Dendritic cell treated with granulocyte-macrophage colony-stimulating factor and Interleukin-4, amounts not matched to agents 40 ng/mL and 50 ng/mL, for 4 days (primary cell): ENCODE results near the gene C11orf91.

ENCODE experiments used
- H3K27ac Mint-ChIP-seq: one replicate; pipeline ENCODE4 v1.8.0; 2022; ENCODE audit warnings: mild to moderate bottlenecking, mixed read lengths
- H3K27me3 Mint-ChIP-seq: one replicate; pipeline ENCODE4 v1.8.0; 2022; ENCODE audit warnings: mild to moderate bottlenecking, mixed read lengths
- H3K36me3 Mint-ChIP-seq: one replicate; pipeline ENCODE4 v1.8.0; 2022; ENCODE audit warnings: low read depth, mixed read lengths
- H3K4me1 Mint-ChIP-seq: one replicate; pipeline ENCODE4 v1.8.0; 2022; ENCODE audit warnings: low read depth, mixed read lengths
- H3K4me3 Mint-ChIP-seq: one replicate; pipeline ENCODE4 v1.8.0; 2022; ENCODE audit warnings: mild to moderate bottlenecking, moderate library complexity, mixed read lengths
- H3K9me3 Mint-ChIP-seq: one replicate; pipeline ENCODE4 v1.8.0; 2022; ENCODE audit warnings: mixed read lengths
- intact Hi-C: fragments of 100-400 bp; cut with micrococcal nuclease; formaldehyde crosslinking; loops from one replicate; pipeline ENCODE4 v1.15.0; 2022

The C11orf91 gene

DNA sequence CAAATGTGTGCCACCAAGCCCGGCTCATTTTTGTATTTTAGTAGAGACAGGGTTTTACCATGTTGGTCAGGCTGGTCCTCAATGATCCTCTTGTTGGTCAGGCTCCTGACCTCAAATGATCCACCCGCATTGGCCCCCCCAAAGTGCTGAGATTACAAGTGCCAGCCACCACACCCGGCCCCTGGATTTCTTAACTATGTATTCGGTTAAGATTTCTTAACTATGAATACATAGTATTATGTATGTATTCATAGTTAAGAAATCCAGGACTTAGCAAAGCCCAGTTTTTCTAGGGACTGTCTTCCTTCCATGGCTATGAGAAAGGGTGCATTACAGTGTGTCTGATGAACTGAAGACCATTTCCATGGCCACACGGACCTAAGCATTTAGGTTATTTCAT is 1.7 kb downstream of the C11orf91 start:
- H3K9me3 Mint-ChIP-seq = no peaks in the 10 kb centered on the region
- H3K27ac Mint-ChIP-seq = no peak overlapping the region
- H3K27me3 Mint-ChIP-seq = peaks cover 45% of the 10 kb centered on the region
- intact Hi-C loops = no loop called here
- peaks cover 41% of the 10 kb centered on the region for H3K4me1 Mint-ChIP-seq
- H3K4me3 Mint-ChIP-seq = no peak overlapping the region
- H3K36me3 Mint-ChIP-seq = no peaks in the 10 kb centered on the region

DNA sequence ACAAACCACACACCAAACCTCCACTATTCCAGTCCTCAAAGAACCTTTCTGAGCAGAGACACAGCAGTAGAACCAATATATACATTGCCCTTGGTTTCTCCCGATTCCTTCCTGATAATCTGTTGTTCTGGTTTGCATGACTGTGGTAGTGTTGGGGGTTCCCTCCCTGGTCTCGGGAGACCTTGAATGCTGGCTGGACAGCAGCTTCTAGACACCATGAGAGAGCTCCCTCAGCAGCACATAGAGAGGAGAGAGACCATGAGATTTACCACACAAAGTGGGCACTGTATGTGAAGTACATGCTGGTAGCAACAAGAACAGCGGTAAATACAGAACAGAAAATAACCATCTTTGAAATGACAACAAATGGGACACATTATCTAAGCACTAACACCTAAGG is 2.6 kb downstream of the C11orf91 start:
- no peaks in the 10 kb centered on the region for H3K36me3 Mint-ChIP-seq
- H3K9me3 Mint-ChIP-seq = no peaks in the 10 kb centered on the region
- no peak overlapping the region for H3K27ac Mint-ChIP-seq
- intact Hi-C loops = no loop called here
- H3K27me3 Mint-ChIP-seq = peaks cover 46% of the 10 kb centered on the region
- no peak overlapping the region for H3K4me3 Mint-ChIP-seq
- H3K4me1 Mint-ChIP-seq = peaks cover 41% of the 10 kb centered on the region

DNA sequence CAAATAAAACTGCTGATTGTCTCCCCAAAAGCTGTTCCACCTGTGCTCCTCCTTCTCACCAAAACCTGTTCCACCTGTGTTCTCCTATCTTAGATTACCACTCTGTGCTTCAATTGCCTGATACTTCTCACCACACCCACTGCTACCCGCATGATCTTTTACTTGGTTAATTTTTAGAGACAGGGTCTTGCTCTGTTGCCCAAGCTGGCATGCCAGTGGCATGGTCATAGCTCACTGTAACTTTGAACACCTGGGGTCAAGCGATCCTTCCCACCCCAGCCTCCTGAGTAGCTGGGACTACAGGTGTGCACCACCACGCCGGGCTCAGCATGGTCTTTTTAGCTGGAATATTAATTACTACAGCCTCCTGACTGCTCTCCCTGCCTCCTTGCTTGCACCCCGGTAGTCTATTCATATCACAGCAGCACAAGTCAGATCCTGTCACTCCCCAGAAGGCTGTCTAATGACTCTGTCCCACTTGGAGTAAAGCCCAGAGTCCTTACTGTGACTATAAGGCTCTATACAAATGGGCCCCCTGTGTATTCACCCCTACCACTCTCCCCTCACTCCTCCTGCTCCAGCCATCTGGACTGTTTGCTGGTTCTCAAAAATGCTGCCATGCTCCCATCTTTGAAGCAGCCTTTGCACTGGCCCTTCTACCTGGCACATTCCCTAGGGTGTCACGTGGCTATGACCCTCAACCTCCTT is 3.5 kb downstream of the C11orf91 start:
- intact Hi-C loops = no loop called here
- peaks cover 44% of the 10 kb centered on the region for H3K27me3 Mint-ChIP-seq

DNA sequence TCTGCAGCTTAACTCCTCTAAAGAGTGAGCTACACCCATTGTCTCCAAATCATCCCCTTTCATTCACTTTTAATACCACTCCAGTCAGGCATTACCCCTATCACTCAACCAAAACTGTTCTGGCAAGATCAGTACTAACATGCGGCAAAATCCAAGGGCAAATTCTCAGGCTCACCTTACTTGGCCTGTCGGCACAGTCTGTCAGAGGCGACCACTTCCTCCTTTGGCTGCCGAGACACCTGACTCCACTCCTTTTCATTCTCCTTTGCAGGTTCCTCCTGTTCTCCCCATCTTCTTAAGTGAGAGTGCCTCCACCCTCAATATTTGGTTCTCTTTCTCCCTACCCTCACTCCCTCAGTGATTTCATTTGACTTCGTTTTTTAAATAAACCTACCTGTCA is 4.2 kb downstream of the C11orf91 start:
- peaks cover 28% of the 10 kb centered on the region for H3K4me1 Mint-ChIP-seq
- H3K27me3 Mint-ChIP-seq = peaks cover 44% of the 10 kb centered on the region
- H3K36me3 Mint-ChIP-seq = no peaks in the 10 kb centered on the region
- intact Hi-C loops = no loop called here
- H3K4me3 Mint-ChIP-seq = no peak overlapping the region
- no peak overlapping the region for H3K27ac Mint-ChIP-seq
- H3K9me3 Mint-ChIP-seq = no peaks in the 10 kb centered on the region

More for the DNA sequence above, 3.5 kb downstream of the C11orf91 start:
- H3K36me3 Mint-ChIP-seq = no peaks in the 10 kb centered on the region
- no peak overlapping the region for H3K4me3 Mint-ChIP-seq
- H3K27ac Mint-ChIP-seq = no peak overlapping the region
- peaks cover 35% of the 10 kb centered on the region for H3K4me1 Mint-ChIP-seq
- H3K9me3 Mint-ChIP-seq = no peaks in the 10 kb centered on the region

DNA sequence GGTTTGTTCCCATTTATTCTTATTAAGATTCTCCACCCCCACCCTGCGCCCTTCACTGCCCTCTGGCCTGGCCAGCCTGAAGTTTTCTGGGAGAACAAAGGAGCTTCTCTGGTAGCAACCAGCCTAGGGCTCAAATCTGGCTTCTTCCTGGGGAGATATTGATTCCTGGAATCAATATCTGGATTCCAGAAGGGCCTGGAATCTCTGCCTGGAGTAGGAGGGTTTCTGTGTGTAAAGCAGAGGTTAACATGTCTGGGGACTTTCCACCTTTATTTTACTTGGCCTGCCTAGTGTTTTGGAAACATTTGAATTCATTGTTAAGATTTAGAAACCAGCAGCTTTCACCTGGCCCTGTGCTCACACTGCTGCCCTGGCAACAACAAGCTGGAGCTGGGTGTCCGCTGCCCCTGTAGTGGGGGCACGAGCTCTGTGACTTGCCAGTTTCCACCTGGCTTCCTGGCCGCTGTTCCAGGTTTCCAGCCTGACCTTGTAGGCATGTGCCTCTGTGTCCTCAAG is 5.5 kb downstream of the C11orf91 start:
- H3K27me3 Mint-ChIP-seq = peaks cover 43% of the 10 kb centered on the region
- peaks cover 25% of the 10 kb centered on the region for H3K4me1 Mint-ChIP-seq
- no peaks in the 10 kb centered on the region for H3K9me3 Mint-ChIP-seq
- intact Hi-C loops = no loop called here
- H3K27ac Mint-ChIP-seq = no peak overlapping the region
- H3K36me3 Mint-ChIP-seq = no peaks in the 10 kb centered on the region
- no peak overlapping the region for H3K4me3 Mint-ChIP-seq

DNA sequence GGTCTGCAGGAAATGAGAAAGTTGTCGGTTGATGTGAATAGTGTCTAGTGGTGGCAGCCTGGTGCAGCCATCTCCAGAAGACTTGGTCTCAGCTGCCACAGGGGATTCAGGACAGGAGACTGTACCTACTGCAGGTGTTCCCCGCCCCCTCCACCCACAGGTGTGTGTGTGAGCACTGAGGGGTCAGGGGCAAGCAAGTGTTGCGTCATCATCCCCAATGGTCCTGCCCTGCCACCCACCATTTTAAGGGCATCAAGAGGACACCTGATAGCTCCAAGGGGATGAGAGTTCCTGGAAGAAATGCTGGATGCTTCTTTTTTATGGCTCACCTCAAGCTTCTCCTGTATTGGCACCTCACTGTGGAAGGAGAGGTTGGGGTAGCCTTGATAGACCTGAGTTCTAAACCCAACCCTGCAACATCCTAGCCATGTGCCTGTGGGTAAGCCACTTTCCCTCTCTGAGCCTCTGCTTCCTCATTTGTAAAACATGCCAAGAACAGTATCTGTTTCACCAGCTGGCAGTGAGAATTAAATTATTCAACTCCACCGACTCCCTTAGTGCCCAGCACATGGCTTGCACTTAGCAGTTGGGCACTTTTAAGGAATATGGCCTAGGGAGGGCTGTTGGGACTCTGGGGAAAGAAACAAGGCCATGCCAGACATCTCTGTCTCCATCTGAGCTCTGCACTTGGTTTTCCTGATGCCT is 6.1 kb downstream of the C11orf91 start:
- intact Hi-C loops = no loop called here
- peaks cover 36% of the 10 kb centered on the region for H3K27me3 Mint-ChIP-seq
- no peak overlapping the region for H3K27ac Mint-ChIP-seq
- H3K9me3 Mint-ChIP-seq = no peaks in the 10 kb centered on the region
- no peak overlapping the region for H3K4me3 Mint-ChIP-seq
- peaks cover 24% of the 10 kb centered on the region for H3K4me1 Mint-ChIP-seq
- H3K36me3 Mint-ChIP-seq = no peaks in the 10 kb centered on the region

DNA sequence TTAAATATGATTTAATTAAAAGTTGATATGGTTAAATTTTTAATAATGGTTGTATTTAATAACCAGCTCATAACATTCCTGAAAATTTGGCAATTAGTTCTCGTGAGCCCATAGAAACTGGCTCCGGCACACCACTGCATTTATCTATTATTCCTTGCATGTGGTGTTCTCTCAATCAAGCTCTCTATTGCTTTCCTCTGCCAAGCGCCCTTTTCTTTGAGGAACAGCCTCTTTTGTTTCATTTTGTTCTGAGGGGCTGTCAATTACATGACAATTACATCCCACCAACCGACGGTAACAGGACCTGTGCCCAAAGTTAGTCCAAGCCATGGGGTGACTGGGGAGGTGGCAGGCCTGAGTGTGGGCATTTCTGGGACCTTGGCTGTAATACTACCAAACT is 8.1 kb downstream of the C11orf91 start:
- Mint-ChIP-seq H3K27ac (no peak overlapping the region), H3K4me1 (peaks cover 28% of the 10 kb centered on the region), H3K27me3 (peaks cover 26% of the 10 kb centered on the region), H3K4me3 (no peak overlapping the region), H3K9me3 (no peaks in the 10 kb centered on the region), H3K36me3 (no peaks in the 10 kb centered on the region)
- intact Hi-C loops = no loop called here

DNA sequence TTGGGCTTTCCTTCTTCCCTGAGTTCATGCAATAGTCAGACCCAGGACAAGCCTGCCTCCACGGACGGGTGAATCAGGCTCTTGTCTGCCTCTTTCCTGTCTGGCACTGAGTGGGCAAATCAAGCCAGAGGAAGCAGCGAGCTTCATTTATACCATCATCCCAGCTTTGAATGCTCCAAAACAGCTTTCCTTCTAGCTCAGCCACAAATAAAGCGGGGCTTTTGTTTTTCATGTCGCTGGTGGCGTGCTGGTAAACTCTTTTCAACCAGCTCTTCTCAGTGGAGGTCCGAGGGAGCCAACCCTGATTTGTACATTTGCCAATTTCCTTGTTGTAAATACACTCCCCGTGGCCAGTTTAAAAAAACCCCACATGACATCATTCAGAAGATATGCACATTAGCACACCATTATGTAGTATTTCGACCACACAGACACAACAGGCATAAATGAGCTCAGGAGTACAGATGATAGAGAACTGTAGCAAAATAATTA is 8.6 kb downstream of the C11orf91 start:
- Mint-ChIP-seq H3K4me3 (no peak overlapping the region), H3K36me3 (no peaks in the 10 kb centered on the region), H3K27ac (no peak overlapping the region), H3K9me3 (no peaks in the 10 kb centered on the region), H3K27me3 (peaks cover 21% of the 10 kb centered on the region), H3K4me1 (peaks cover 28% of the 10 kb centered on the region)
- intact Hi-C loops = no loop called here

DNA sequence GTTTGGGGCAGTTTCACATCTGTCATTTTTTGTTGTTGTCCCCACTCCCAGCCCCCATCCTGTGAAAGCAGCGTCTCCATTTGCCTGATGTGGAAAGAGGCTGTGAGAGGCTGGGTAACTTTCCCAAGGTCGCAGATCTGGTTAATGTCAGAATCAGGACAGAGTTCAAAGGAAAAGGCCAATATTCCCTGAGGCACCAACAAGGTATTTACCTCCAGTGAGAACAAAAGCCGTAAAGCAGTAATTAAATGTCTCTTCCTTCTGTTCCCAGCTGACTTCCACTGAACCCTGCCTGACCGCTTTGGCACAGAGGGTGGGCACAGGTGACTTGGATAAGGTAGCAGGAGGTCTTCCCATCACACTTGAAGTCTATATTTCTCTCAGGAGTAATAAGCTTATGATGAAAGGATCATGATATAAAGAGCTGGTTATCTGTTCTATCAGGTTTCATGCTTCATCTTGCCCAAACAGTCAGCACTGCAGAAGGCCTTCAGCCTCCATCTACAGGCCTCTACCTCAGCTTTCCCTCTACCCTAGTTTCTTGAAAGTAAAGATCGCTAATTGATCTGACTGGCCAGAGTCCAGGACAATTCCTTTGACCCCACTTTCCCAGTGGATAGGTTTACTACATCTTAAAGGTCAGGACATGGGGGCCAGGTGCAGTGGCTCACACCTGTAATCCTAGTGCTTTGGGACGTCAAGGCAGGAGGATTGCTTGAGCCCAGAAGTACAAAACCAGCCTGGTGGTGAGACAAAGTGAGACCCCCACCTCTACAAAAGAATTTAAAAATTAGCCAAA is 9.4 kb downstream of the C11orf91 start:
- intact Hi-C loops = no loop called here
- Mint-ChIP-seq H3K27ac (no peak overlapping the region), H3K9me3 (no peaks in the 10 kb centered on the region), H3K4me1 (peaks cover 21% of the 10 kb centered on the region), H3K36me3 (no peaks in the 10 kb centered on the region), H3K4me3 (no peak overlapping the region), H3K27me3 (peaks cover 16% of the 10 kb centered on the region)

DNA sequence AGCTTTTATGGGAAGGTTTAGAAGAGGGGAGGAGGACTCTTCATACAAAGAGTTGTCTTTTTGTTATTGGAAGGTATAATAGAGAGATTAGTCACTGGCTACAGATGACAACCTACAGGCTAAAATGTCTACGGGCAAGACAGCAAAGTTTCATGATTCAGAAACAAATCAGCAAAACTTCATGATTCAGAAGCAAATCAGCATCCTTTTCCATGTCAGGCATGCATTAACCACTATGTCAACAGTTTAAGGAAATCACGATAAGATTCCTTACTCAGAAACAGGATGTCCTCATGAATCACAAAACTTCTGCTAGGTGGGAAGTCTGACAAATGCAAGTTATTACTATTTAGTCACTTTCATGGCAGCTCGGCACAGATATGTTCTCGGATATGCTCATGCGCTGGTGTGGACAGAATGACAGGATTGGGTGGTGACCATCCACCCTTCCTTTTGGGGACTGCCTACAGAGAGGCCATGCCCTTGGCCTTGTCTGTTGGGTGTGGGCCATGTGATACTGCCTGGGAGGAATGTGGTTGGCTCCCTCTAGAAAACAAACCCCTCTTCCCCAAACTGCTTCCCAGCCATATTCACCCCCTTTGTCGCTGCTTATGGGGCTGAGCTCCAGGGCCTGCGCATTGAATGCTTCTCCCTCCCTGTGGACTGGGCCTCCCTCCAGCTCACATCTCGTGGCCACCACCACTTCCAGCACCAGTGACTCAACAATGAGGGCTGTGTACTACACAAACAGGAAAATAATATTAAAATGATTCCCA is 10.1 kb downstream of the C11orf91 start:
- Mint-ChIP-seq H3K27ac (no peak overlapping the region), H3K36me3 (no peaks in the 10 kb centered on the region), H3K4me3 (no peak overlapping the region), H3K9me3 (no peaks in the 10 kb centered on the region), H3K27me3 (peaks cover 10% of the 10 kb centered on the region), H3K4me1 (peaks cover 21% of the 10 kb centered on the region)
- intact Hi-C loops = no loop called here

DNA sequence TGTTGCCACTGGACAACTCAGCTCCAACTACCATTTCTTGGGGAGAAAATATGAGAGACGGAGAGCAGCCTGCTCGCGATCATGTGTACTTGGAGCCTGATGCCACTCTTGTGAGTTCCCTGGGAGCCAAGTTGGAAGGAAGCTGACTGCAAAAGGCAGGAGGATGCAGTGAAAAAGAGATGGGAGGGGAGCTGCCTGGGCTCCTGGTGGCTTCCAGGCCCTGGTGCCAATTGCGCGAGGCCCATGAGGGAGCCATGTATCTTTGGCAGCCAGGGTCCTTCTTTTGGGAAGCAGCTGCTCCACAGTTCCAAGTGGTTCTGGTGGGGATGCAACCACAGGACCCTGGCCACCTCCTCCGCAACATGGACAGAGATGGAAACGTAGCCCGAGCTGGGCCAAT is 11.1 kb downstream of the C11orf91 start:
- H3K27me3 Mint-ChIP-seq = peaks cover 7% of the 10 kb centered on the region
- H3K9me3 Mint-ChIP-seq = no peaks in the 10 kb centered on the region
- intact Hi-C loops = no loop called here
- no peak overlapping the region for H3K27ac Mint-ChIP-seq
- no peaks in the 10 kb centered on the region for H3K36me3 Mint-ChIP-seq
- peaks cover 21% of the 10 kb centered on the region for H3K4me1 Mint-ChIP-seq
- H3K4me3 Mint-ChIP-seq = no peak overlapping the region

DNA sequence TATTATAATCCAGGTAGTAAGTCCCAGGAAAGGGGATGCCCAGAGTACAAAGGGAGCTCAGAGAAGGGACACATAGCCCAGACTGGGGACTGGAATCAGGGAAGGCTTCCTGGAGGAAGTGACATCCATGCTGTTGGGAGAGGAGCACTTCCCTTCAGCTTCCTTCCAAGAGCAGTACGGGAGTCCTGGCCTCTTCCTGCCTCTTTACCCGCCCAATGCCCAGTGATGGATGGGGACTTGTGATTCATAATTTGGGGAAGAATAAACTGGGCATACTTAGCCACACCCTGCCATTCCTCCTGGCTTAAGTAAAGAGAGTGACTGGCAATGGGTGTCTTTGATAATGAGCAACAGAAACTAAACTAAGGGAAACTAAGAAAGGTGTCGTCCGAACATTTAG is 11.5 kb downstream of the C11orf91 start:
- intact Hi-C loops = no loop called here
- Mint-ChIP-seq H3K36me3 (no peaks in the 10 kb centered on the region), H3K4me3 (no peak overlapping the region), H3K27me3 (peaks cover 11% of the 10 kb centered on the region), H3K27ac (no peak overlapping the region), H3K9me3 (no peaks in the 10 kb centered on the region), H3K4me1 (peaks cover 21% of the 10 kb centered on the region)

DNA sequence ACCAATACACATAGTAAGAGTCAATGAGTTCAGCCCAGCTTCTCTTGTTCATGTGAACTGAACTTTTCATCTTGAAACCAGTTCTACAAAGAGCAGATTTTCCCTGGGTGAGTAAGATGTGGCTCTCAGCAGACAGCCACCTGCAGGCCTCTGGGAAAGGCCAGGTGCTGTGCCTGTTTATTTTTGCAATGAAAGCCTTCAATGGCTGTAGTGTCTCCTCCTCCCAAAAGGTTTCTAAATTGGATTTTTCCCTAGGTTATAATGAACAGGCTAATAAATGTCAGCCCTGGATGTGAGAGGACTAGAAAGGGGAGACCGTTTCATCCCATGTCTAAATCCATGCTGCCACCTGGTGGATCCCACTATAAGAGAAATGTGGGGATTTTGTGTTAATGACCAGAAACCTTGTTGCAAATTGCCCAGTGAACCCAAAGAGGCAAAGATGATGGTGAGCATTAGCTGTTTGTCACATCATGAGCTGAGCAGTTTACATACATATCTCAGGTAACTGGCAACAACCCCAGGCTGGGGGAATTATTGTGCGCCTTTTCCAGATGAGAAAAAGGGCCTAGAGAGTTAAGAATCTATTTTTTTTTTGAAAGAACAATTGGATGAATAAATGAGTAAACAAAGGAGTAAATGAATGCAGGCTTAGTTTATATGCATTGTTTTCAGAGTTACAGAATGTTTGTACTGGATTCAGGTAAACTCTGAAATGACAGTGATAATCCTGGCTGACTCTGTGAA is 12.7 kb downstream of the C11orf91 start:
- intact Hi-C loops = loop anchor here (1.0 kb wide), 2 partner anchors 145 to 326 kb away; no protein-coding TSS in a partner anchor
- Mint-ChIP-seq H3K27me3 (peaks cover 17% of the 10 kb centered on the region), H3K9me3 (no peaks in the 10 kb centered on the region), H3K27ac (no peak overlapping the region), H3K4me3 (no peak overlapping the region), H3K4me1 (peaks cover 21% of the 10 kb centered on the region), H3K36me3 (no peaks in the 10 kb centered on the region)
